Activated naive CD4-positive, alpha-beta T cell treated with anti-CD3 and anti-CD28 coated beads for 36 hours (primary cell): ENCODE results near the gene GLB1L2. TPM values are rescaled to one million over a fixed set of nuclear protein-coding genes. Genes with fewer than 3 reads are reported as not detected.

Experiments used
- CTCF ChIA-PET: fragments of 350-600 bp; sonication (Branson Sonifier 250); formaldehyde crosslinking; loops from one replicate; lab custom pipeline; 2021; ENCODE audit warnings: antibody characterized with exemption; lab: Charles Lee
- DNase-seq: peaks from one replicate; pipeline ENCODE4 v3.0.0-alpha.2; 2020
- H3K27ac Mint-ChIP-seq: one replicate; pipeline ENCODE4 v1.8.0; 2021; ENCODE audit warnings: mild to moderate bottlenecking, mixed read lengths
- H3K27me3 Mint-ChIP-seq: one replicate; pipeline ENCODE4 v1.8.0; 2021; ENCODE audit warnings: low read depth, mixed read lengths
- H3K36me3 Mint-ChIP-seq: one replicate; pipeline ENCODE4 v1.8.0; 2021; ENCODE audit warnings: low read depth, mixed read lengths
- H3K4me1 Mint-ChIP-seq: one replicate; pipeline ENCODE4 v1.8.0; 2021; ENCODE audit warnings: low read depth, mixed read lengths
- H3K4me3 Mint-ChIP-seq: one replicate; pipeline ENCODE4 v1.8.0; 2021; ENCODE audit warnings: mild to moderate bottlenecking, moderate library complexity, mixed read lengths
- H3K9me3 Mint-ChIP-seq: one replicate; pipeline ENCODE4 v1.8.0; 2021; ENCODE audit warnings: mixed read lengths
- intact Hi-C: fragments of 100-400 bp; cut with micrococcal nuclease; formaldehyde crosslinking; loops from one replicate; pipeline ENCODE4 v1.15.1; 2023
- total RNA-seq, 2 experiments: library from RNA; stranded (reverse); gene quantifications; one replicate each; pipeline ENCODE4 v1.2.3, GENCODE V29; 2021

Gene GLB1L2
- total RNA-seq, 2 experiments from 2014 or later = 9.3 to 11.0 TPM

DNA sequence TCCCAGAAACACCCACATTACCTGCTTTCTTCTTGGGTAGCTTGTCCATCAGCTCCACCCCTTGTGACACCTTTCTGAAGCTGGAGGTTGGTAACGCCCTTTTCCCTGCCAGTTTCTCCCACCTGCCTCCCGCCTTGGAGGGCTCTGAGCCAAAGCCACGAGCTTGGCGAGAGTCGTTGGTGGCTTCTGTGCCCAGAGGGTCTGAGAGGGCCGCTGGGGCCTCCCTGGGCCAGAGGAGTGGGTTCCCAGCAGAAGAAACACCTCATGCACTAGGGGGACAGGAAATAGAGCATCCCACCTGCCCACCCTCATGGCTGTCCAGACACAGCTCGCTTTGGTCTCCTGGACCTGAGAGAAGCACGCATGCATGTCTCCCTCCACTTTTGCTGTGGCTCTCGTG, 42.4 kb downstream of the GLB1L2 start:
- Mint-ChIP-seq H3K27ac (no peak overlapping the region), H3K9me3 (no peaks in the 10 kb centered on the region), H3K4me3 (no peak overlapping the region), H3K4me1 (no peaks in the 10 kb centered on the region), H3K27me3 (no peaks in the 10 kb centered on the region), H3K36me3 (peaks cover 7% of the 10 kb centered on the region)
- CTCF ChIA-PET = no interaction called here
- no peak for DNase-seq
- intact Hi-C loops = no loop called here

- Mint-ChIP-seq H3K36me3 (peaks cover 7% of the 10 kb centered on the region), H3K9me3 (no peaks in the 10 kb centered on the region), H3K27ac (no peak overlapping the region), H3K27me3 (no peaks in the 10 kb centered on the region), H3K4me3 (no peak overlapping the region), H3K4me1 (no peaks in the 10 kb centered on the region)
- CTCF ChIA-PET = no interaction called here
- no peak for DNase-seq
- intact Hi-C loops = no loop called here
Measured at GRCh38 chr11:134374891-134375550, 43.2 kb downstream of the GLB1L2 start.

GRCh38 chr11:134376150-134376921, 44.5 kb downstream of the GLB1L2 start:
- intact Hi-C loops = no loop called here
- Mint-ChIP-seq H3K9me3 (no peaks in the 10 kb centered on the region), H3K36me3 (peaks cover under 1% of the 10 kb centered on the region), H3K27me3 (no peaks in the 10 kb centered on the region), H3K4me3 (no peak overlapping the region), H3K27ac (no peak overlapping the region), H3K4me1 (no peaks in the 10 kb centered on the region)
- CTCF ChIA-PET = interaction anchor here (0.6 kb wide), 1 partner anchor 290 kb away, joined by 4 read pairs; no protein-coding TSS in a partner anchor
- no peak for DNase-seq

DNA sequence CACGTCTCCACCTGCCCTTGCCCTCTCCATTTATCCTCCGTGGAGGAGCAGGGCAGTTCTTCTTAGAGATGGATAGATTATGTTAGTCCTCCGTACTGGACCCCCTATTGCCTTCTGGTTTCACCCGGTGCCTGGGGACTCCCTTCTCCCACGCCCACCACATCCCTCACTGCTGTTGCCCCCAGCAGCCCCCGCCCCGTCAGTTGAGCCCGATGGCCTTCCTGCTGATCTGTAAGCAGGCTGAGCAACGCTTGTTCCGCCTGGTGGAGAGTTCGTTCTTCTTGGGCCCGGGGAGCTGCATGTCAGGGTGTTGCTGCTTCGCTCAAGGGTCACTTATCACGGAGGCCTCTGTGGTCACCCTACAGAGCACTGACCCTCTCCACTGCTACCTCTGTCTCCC, 46.1 kb downstream of the GLB1L2 start:
- CTCF ChIA-PET = no interaction called here
- H3K4me3 Mint-ChIP-seq = no peak overlapping the region
- no peaks in the 10 kb centered on the region for H3K9me3 Mint-ChIP-seq
- no peaks in the 10 kb centered on the region for H3K4me1 Mint-ChIP-seq
- H3K27ac Mint-ChIP-seq = no peak overlapping the region
- no peaks in the 10 kb centered on the region for H3K36me3 Mint-ChIP-seq
- DNase-seq = no peak
- H3K27me3 Mint-ChIP-seq = no peaks in the 10 kb centered on the region
- intact Hi-C loops = no loop called here

DNA sequence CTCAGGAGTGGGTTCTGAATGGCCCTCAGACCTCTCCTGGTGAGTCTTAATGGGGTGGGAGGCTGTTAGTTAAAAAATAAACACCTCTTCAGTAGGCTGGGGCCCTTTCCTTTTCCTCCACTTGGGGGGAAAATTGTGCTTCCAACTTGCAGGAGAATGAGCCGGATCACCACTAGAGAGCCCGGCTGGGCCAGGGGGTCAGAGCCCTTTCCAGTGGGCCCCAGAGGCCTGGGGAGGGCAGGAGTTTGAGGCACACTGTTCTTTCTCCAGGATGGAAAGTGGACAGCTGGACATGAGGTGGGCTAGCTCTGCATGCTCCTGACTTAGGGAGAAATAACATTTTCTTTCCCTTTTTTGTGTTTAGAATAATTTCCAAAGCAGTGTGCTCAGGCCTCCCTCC, 47.5 kb downstream of the GLB1L2 start:
- no peak for DNase-seq
- CTCF ChIA-PET = no interaction called here
- intact Hi-C loops = no loop called here

GRCh38 chr11:134380229-134380628, 48.4 kb downstream of the GLB1L2 start:
- H3K36me3 Mint-ChIP-seq = no peaks in the 10 kb centered on the region
- no peak for DNase-seq
- H3K4me1 Mint-ChIP-seq = no peaks in the 10 kb centered on the region
- no peak overlapping the region for H3K4me3 Mint-ChIP-seq
- no peak overlapping the region for H3K27ac Mint-ChIP-seq
- intact Hi-C loops = no loop called here
- CTCF ChIA-PET = no interaction called here
- peaks cover 6% of the 10 kb centered on the region for H3K27me3 Mint-ChIP-seq
- H3K9me3 Mint-ChIP-seq = no peaks in the 10 kb centered on the region

More for the DNA sequence above, 47.5 kb downstream of the GLB1L2 start:
- Mint-ChIP-seq H3K36me3 (no peaks in the 10 kb centered on the region), H3K27me3 (no peaks in the 10 kb centered on the region), H3K27ac (no peak overlapping the region), H3K4me1 (no peaks in the 10 kb centered on the region), H3K4me3 (no peak overlapping the region), H3K9me3 (no peaks in the 10 kb centered on the region)

- no peaks in the 10 kb centered on the region for H3K36me3 Mint-ChIP-seq
- H3K27ac Mint-ChIP-seq = no peak overlapping the region
- H3K9me3 Mint-ChIP-seq = no peaks in the 10 kb centered on the region
- intact Hi-C loops = no loop called here
- H3K27me3 Mint-ChIP-seq = peaks cover 8% of the 10 kb centered on the region
- DNase-seq = no peak
- CTCF ChIA-PET = no interaction called here
- H3K4me1 Mint-ChIP-seq = no peaks in the 10 kb centered on the region
- no peak overlapping the region for H3K4me3 Mint-ChIP-seq
Measured at GRCh38 chr11:134380785-134381184, 49.0 kb downstream of the GLB1L2 start.

DNA sequence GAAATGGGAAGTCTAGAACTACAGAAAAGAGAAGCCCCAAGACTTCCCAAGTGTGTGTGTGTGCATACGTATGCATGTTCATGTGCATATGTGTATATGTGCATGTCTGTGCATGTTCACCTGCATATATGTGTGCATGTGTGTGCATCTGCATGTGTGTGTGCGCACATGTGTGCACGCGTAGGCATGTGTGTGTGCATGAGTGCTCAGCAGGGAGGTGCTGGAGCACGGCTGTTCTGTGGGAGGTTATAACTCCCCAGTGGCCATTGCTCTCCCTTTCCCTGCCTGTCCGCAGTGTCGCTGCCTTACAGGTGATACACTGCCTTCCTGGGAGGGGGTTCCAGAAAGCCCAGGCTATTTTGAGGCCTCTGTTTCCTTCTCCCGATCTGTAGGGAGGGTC, 50.5 kb downstream of the GLB1L2 start:
- DNase-seq = no peak
- intact Hi-C loops = no loop called here
- H3K4me1 Mint-ChIP-seq = peaks cover 15% of the 10 kb centered on the region
- no peak overlapping the region for H3K4me3 Mint-ChIP-seq
- CTCF ChIA-PET = no interaction called here
- H3K27ac Mint-ChIP-seq = no peak overlapping the region
- no peaks in the 10 kb centered on the region for H3K36me3 Mint-ChIP-seq
- no peaks in the 10 kb centered on the region for H3K9me3 Mint-ChIP-seq
- H3K27me3 Mint-ChIP-seq = peaks cover 17% of the 10 kb centered on the region

GRCh38 chr11:134382830-134383229, 51.0 kb downstream of the GLB1L2 start:
- Mint-ChIP-seq H3K27me3 (peaks cover 17% of the 10 kb centered on the region), H3K27ac (no peak overlapping the region), H3K9me3 (no peaks in the 10 kb centered on the region), H3K36me3 (no peaks in the 10 kb centered on the region), H3K4me3 (no peak overlapping the region), H3K4me1 (peaks cover 18% of the 10 kb centered on the region)
- no peak for DNase-seq
- intact Hi-C loops = no loop called here
- CTCF ChIA-PET = no interaction called here

DNA sequence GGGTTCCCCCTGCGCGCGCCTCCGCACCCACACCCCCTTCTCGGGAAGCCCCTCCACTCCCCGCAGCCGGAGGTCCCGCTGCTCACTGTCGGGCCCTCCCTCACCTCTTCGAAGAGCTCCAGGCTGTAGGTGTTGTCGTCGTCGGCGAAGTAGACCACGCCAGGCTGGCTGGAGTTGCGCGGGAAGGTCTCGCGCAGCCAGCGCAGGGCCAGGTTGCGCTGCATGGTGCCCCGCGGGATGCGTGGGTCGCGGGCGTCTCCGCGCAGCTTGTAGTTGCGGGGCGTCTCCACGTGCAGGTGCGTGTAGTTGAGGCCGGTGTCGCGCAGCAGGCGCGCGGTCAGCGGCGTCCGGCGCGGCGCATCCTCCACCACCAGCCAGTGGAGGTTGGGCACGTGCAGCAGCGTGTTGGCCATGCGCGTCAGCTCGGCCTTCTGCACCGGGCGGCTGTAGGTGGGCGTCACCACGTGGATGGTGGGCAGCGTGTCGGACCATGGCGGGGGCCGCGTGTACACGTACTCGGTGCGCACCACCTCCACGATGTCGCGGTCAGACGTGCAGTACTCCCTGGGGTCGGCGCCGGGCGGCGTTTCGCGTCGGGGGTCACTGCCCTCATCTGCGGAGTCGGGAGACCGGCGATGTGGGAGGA, 51.9 kb downstream of the GLB1L2 start:
- Mint-ChIP-seq H3K9me3 (no peaks in the 10 kb centered on the region), H3K4me3 (no peak overlapping the region), H3K36me3 (no peaks in the 10 kb centered on the region), H3K4me1 (peaks cover 18% of the 10 kb centered on the region), H3K27ac (no peak overlapping the region), H3K27me3 (peaks cover 17% of the 10 kb centered on the region)
- intact Hi-C loops = no loop called here
- CTCF ChIA-PET = no interaction called here
- no peak for DNase-seq

- Mint-ChIP-seq H3K36me3 (no peaks in the 10 kb centered on the region), H3K4me1 (peaks cover 18% of the 10 kb centered on the region), H3K9me3 (no peaks in the 10 kb centered on the region), H3K27ac (no peak overlapping the region), H3K4me3 (no peak overlapping the region), H3K27me3 (peaks cover 17% of the 10 kb centered on the region)
- DNase-seq = no peak
- intact Hi-C loops = no loop called here
- CTCF ChIA-PET = no interaction called here
Measured at GRCh38 chr11:134384406-134384805, 52.6 kb downstream of the GLB1L2 start.

- Mint-ChIP-seq H3K4me3 (no peak overlapping the region), H3K36me3 (no peaks in the 10 kb centered on the region), H3K27ac (no peak overlapping the region), H3K9me3 (no peaks in the 10 kb centered on the region), H3K4me1 (peaks cover 18% of the 10 kb centered on the region), H3K27me3 (peaks cover 22% of the 10 kb centered on the region)
- DNase-seq = no peak
- CTCF ChIA-PET = no interaction called here
- intact Hi-C loops = no loop called here
Measured at GRCh38 chr11:134385171-134385570, 53.4 kb downstream of the GLB1L2 start.
